SIG-M5 treated with dmso at 0.1 percent for 504 hours (cell line): Measurements from ENCODE around the gene BCL2L13.
"Not testable (repeated sequence)": the region's sequence is repeated elsewhere in the genome, so short reads cannot be mapped to it uniquely, and the experiment has no call there.

Experiments
- DNase-seq: peaks from one replicate; lab custom pipeline; 2025; ENCODE audit not compliant: unreplicated experiment; lab: John Stamatoyannopoulos, UW

BCL2L13 gene

DNA sequence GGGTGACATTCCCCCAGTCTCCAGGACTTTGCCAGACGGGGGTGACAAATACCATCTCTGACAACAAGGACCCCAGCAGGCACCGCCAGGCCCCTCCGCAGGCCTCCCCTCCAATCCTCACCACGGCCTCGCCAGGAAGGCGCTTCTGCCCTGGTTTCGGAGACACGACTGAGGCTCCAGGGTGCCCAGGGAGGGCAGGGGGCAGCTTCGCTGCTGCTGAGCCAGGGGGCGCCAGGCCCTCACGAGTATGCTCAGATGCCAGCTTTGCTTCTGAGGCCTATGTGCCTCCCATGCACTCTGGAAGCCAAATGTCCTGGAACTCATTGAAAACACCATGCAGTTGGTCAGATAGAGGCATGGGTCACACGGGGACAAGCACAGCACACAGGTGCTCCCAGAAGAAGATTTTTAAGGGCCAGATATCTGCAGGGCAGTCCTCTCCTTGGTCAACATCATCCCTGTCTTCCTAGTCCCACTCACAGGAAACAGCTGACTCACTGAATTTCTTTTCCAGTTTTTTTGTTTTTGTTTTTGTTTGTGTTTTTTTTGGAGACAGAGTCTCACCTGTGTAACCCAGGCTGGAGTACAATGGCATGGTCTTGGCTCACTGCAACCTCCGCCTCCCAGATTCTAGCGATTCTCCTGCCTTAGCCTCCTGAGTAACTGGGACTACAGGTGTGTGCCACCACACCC is 115.8 kb downstream of the BCL2L13 start:
- no peak for DNase-seq

GRCh38 chr22:17761138-17761488 is 122.6 kb downstream of the BCL2L13 start:
- no peak for DNase-seq

DNA sequence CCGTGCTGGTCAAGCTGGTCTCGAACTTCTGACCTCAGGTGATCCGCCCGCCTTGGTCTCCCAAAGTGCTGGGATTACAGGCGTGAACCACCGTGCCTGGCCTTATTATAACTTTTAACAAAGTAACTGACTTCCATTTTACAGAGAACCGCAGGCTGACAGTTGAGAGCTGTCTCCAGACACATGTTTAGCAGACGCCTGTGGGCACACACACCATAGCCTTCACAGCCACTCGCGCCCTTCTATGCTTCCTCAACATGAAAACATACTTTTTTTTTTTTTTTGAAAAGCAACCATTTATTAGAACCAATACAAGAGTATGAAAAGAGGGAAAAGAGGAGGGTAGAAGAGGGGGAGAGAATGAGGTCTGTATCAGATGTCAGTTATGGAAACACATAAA is 124.9 kb downstream of the BCL2L13 start:
- not testable (repeated sequence) for DNase-seq

- no peak for DNase-seq
Measured at GRCh38 chr22:17764036-17764435, 125.5 kb downstream of the BCL2L13 start.

DNA sequence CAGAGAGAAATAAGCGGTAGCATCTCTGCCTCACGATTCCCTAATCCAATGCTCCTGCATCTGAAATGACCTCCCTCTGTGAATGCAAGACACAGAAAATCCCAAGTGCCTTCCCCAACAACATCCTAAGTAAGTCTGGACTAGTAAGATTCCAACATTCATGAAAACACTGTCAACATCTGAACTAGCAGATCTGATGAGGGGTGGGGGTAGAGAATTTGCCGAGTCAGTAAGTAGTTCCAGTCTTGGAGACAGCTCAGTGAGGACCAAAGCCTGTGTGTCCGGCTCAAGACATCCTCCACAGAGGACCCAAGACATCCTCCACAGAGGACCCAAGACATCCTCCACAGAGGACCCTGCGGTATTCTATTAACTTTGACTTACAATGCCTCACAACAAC is 126.3 kb downstream of the BCL2L13 start:
- DNase-seq, result not testable (repeated sequence)

- no peak for DNase-seq
Measured at GRCh38 chr22:17767233-17768065, 128.9 kb downstream of the BCL2L13 start.

DNA sequence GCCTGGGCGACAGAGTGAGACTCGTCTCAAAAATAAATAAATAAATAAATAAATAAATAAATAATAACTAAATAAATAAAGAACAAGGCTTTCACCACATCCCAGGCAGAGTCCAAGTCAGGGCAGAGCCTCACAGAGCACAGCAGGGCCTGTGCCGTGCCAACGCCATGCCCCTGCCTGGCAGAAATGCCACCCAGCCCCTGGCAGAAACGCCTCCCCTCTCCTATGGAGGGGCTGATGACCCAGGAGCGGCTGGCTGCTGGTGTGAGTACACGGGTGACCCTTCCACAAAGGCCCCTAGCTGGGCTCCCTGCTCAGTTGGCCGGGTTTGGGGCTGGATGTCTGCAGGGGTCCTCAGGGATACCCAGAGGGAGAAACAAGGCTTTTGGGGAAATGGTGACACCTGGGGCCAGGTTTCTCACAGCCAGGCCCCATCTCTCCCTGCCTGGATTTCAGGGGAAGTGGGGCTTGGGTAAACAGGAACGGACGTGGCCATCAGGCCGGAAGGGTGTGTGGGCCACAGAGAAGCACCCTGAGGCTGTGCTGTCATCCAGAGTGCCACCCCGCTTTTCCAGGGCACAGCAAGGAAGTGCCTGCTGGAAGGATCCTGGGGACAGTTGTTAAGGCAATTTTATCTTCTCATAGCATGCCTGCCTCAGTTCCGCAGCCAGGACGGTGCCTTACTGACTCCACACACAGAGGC is 130.6 kb downstream of the BCL2L13 start:
- no peak for DNase-seq

DNA sequence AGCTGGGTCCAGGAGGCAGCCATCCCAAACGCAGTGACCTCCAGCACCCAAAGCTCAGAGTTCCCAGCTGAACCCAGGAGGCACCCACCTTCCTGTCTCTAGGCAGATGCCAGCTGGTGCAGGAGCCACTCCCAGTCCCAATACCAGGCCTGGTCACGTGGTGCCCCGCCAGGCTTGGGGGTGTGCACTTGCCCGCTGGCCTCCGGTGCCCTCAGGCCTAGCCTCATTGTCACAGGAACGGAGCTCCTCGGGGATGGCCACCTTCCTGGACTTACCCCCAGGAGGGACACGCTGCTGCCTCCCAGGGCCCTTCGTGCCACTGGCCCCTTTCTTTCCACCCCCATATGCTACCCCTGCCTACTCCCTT is 131.1 kb downstream of the BCL2L13 start:
- no peak for DNase-seq

- no peak for DNase-seq
Measured at GRCh38 chr22:17770180-17771077, 131.9 kb downstream of the BCL2L13 start.

DNA sequence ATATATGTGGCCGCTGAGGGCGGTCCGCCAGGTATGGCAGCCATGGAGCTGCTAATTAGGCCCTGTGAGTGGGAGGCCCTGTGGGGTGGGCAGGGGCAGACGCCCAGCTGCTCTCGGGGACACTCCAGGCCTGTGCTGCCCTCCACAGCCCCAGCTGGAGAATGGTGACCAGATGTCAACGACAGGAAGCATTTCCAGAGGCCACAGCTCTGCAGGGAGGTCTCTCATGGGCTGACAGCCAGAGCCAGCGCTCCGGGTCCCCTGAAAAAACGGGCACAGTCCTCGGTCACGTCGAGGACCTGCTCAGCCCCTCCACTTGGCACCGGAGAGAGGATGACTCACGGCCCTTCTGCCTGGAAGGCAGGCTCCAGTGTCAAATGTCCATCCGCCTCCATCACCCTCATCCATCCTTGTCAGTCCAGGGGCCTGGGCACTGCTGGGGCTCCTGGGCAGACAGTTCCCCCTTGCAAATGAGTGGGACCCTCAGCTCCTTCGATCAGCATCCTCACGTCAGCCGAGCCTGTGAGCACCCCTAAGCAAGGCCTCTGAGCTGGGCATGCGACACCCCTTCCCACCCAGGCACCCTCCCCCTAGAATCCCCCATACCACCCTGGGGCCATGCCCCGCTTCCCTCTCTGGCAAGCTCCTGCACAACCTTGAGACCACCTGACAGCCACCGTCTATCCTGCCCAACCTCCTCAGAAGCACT is 133.8 kb downstream of the BCL2L13 start:
- no peak for DNase-seq

DNA sequence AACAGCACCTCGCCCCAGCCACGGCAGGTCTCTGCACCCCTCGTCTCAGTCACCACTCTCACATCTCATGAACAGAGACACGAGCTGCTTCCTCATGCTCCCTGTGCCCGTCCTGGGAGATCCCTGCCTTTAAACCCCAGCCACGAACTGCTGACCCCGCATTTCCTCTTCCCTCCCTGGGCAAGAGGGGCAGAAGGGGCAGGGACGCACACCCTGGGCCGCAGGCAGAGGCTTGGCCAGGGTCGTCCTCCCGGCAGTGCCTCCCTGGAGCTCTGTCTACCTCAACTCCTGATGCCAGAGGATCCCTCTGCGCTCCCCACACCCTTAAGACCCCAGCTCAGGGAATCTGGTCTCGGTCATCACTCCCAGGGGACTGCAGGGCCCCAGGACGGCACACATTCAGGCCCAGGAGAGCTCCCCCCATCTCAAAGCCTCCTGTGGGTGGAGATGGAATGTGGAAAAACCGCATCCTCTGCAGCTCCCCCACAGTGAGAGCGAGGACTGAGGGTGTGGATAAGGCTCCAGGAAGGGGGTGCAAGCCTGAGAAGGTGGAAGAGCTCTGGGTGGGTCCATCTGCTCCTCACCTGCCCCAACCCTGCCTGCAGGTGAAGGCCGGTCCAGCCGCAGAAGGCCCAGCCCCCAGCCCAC is 134.5 kb downstream of the BCL2L13 start:
- DNase-seq, result peak; percentile 31

GRCh38 chr22:17773606-17774205 is 135.1 kb downstream of the BCL2L13 start:
- peak; percentile 42 for DNase-seq

- DNase-seq, result peak; percentile 35
Measured at GRCh38 chr22:17774206-17774925, 135.8 kb downstream of the BCL2L13 start, which contains the start of gene BID. Gene BID, minus strand, starts transcription at chr22:17774469. Its CDS starts 24,353 bp downstream, at chr22:17750116.

- no peak for DNase-seq
Measured at GRCh38 chr22:17774926-17775685, 136.5 kb downstream of the BCL2L13 start.

DNA sequence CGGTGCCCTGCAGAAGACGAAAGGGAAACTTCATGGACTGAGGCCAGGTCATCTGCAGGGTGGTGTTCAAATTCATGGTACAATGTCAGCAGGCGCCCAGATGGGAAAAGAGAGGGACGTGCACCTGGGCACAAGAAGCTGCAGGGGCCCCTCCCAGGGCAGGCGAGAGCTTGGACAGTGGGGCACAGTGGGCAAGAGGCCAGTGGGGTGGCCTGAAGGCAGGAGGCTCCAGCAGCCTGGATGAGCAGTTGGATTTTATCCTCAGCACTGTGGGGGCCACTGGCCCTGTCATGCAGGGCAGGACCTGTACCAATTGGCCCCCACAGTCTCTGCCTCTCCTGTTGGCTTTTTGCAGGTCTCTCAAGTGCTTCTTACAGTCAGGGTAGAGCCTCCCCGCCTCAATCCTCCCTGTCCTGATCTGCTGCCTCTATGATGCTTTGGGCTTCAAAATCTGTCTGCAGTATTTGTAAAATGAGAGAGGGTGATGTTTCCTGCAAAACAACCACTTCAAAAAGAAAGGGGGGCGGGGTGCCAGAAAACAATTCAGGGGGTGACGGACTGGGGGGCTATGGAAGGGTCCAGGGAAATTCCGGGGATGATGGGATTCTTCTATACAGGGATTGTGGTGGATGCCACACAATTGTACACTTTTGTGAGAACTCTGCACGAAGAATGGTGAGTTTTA is 137.4 kb downstream of the BCL2L13 start:
- no peak for DNase-seq

GRCh38 chr22:17777005-17777716 is 138.6 kb downstream of the BCL2L13 start:
- peak; percentile 81 for DNase-seq

- no peak for DNase-seq
Measured at GRCh38 chr22:17777717-17778044, 139.1 kb downstream of the BCL2L13 start.
